HCT116 (cell line): ENCODE results near the gene PPP1R12C.
"Not testable (repeated sequence)": the region's sequence is repeated elsewhere in the genome, so short reads cannot be mapped to it uniquely, and the experiment has no call there.

Source experiments
- EZH2 ChIP-seq: fragments of 200-600 bp; sonication (generic); IDR thresholded peaks from 2 replicates; pipeline ENCODE4 v1.6.1; 2017; ENCODE audit warnings: antibody characterized with exemption, mixed run types
- EZH2phosphoT487 ChIP-seq: fragments of 200-600 bp; IDR thresholded peaks from 2 replicates; pipeline ENCODE4 v1.6.1; 2018; ENCODE audit warnings: antibody characterized with exemption, borderline replicate concordance
- FOSL1 ChIP-seq: IDR thresholded peaks from 2 replicates; pipeline ENCODE4 v1.6.1; 2012; ENCODE audit warnings: low read depth
- JUND ChIP-seq: IDR thresholded peaks from 2 replicates; pipeline ENCODE4 v1.6.1; 2012
- POLR2A ChIP-seq: IDR thresholded peaks from 2 replicates; pipeline ENCODE4 v1.7.0; 2011; ENCODE audit warnings: borderline replicate concordance; ENCODE audit not compliant: insufficient read depth, insufficient read length; ENCODE audit errors: extremely low read depth
- SRF ChIP-seq: IDR thresholded peaks from 2 replicates; pipeline ENCODE4 v1.6.1; 2012; ENCODE audit warnings: low read depth
- TF ChIP-seq, protein P1 (sequence below), 3 experiments: fragments of 200-600 bp in 1 of 3; sonication (generic) in 1 of 3; IDR thresholded peaks in 2 of 3; conservative IDR thresholded peaks in 1 of 3; 2 replicates each; pipeline ENCODE4 v1.5.1; 2012 to 2017; ENCODE audit warnings: low read depth in 2 of 3, low read length in 2 of 3, antibody characterized with exemption in 1 of 3, borderline replicate concordance in 1 of 3, control low read depth in 1 of 3, mild to moderate bottlenecking in 1 of 3, mixed read lengths in 1 of 3, mixed run types in 1 of 3, moderate library complexity in 1 of 3; ENCODE audit not compliant: insufficient read depth in 1 of 3
- TF ChIP-seq, protein P2 (sequence below): IDR thresholded peaks from 2 replicates; pipeline ENCODE4 v1.6.1; 2012

DNA sequence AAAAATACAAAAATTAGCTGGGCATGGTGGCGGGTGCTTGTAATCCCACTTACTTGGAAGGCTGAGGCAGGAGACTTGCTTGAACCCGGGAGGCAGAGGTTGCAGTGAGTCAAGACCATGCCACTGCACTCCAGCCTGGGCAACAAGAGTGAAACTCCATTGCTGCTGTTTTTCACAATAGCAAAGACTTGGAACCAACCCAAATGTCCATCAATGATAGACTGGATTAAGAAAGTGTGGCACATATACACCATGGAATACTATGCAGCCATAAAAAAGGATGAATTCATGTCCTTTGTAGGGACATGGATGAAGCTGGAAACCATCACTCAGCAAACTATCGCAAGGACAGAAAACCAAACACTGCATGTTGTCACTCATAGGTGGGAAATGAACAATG lies 10.2 kb downstream of the PPP1R12C start:
- not testable (repeated sequence) for TF ChIP-seq EZH2phosphoT487, FOSL1, EZH2, POLR2A, SRF, JUND
- TF ChIP-seq, protein P1, sequence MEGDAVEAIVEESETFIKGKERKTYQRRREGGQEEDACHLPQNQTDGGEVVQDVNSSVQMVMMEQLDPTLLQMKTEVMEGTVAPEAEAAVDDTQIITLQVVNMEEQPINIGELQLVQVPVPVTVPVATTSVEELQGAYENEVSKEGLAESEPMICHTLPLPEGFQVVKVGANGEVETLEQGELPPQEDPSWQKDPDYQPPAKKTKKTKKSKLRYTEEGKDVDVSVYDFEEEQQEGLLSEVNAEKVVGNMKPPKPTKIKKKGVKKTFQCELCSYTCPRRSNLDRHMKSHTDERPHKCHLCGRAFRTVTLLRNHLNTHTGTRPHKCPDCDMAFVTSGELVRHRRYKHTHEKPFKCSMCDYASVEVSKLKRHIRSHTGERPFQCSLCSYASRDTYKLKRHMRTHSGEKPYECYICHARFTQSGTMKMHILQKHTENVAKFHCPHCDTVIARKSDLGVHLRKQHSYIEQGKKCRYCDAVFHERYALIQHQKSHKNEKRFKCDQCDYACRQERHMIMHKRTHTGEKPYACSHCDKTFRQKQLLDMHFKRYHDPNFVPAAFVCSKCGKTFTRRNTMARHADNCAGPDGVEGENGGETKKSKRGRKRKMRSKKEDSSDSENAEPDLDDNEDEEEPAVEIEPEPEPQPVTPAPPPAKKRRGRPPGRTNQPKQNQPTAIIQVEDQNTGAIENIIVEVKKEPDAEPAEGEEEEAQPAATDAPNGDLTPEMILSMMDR (IDR thresholded peaks at IDR 0.05 in 2 of 3, conservative IDR thresholded peaks at IDR 0.05 in 1 of 3; ENCODE audit: borderline replicate concordance in 1 of 3, insufficient read depth in 1 of 3, low read depth in 2 of 3, low read length in 2 of 3), result not testable (repeated sequence)
- TF ChIP-seq, protein P2, sequence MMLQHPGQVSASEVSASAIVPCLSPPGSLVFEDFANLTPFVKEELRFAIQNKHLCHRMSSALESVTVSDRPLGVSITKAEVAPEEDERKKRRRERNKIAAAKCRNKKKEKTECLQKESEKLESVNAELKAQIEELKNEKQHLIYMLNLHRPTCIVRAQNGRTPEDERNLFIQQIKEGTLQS, result not testable (repeated sequence)
